BE2C (cell line): ENCODE measurements around the gene PTPRD.

Experiments
- DNase-seq: peaks from one replicate; pipeline ENCODE4 v3.0.0-alpha.2; 2020
- H3K27me3 ChIP-seq: fragments of 250-450 bp; sonication (Bioruptor Pico); 2 replicates; pipeline ENCODE4 v1.5.1; 2020; ENCODE audit warnings: mild to moderate bottlenecking
- H3K36me3 ChIP-seq: fragments of 250-450 bp; sonication (Bioruptor Pico); 2 replicates; pipeline ENCODE4 v1.5.1; 2020; ENCODE audit warnings: mild to moderate bottlenecking
- H3K4me1 ChIP-seq: fragments of 250-450 bp; sonication (Bioruptor Pico); 2 replicates; pipeline ENCODE4 v1.5.1; 2020
- H3K4me3 ChIP-seq: 2 replicates; pipeline ENCODE4 v1.5.1; 2011; ENCODE audit warnings: low read depth, low read length
- H3K9me3 ChIP-seq: fragments of 250-450 bp; sonication (Bioruptor Pico); 2 replicates; pipeline ENCODE4 v1.5.1; 2020
- TF ChIP-seq, protein P1 (sequence below): IDR thresholded peaks from 2 replicates; pipeline ENCODE4 v1.5.1; 2012; ENCODE audit warnings: mild to moderate bottlenecking, low read depth, low read length

The PTPRD gene

DNA sequence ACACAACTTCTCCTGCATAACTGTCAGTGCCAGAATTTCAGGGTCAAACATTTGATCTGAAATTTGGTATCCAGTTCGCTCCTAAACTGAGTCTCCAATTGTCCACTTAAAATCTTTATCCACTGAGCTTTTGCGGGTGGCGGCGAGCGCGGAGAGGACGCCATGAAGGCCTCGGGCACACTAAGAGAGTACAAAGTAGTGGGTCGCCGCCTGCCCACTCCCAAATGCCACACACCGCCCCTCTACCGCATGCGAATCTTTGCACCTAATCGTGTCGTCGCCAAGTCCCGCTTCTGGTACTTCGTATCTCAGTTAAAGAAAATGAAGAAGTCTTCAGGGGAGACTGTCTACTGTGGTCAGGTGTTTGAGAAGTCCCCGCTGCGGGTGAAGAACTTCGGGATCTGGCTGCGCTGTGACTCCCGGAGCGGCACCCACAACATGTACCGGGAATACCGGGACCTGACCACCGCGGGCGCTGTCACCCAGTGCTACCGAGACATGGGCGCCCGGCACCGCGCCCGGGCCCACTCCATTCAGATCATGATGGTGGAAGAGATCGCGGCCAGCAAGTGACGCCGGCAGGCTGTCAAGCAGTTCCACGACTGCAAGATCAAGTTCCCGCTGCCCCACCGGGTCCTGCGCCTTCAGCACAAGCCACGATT is 1899.5 kb downstream of the PTPRD start:
- TF ChIP-seq, protein P1, sequence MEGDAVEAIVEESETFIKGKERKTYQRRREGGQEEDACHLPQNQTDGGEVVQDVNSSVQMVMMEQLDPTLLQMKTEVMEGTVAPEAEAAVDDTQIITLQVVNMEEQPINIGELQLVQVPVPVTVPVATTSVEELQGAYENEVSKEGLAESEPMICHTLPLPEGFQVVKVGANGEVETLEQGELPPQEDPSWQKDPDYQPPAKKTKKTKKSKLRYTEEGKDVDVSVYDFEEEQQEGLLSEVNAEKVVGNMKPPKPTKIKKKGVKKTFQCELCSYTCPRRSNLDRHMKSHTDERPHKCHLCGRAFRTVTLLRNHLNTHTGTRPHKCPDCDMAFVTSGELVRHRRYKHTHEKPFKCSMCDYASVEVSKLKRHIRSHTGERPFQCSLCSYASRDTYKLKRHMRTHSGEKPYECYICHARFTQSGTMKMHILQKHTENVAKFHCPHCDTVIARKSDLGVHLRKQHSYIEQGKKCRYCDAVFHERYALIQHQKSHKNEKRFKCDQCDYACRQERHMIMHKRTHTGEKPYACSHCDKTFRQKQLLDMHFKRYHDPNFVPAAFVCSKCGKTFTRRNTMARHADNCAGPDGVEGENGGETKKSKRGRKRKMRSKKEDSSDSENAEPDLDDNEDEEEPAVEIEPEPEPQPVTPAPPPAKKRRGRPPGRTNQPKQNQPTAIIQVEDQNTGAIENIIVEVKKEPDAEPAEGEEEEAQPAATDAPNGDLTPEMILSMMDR = no peak
- DNase-seq = no peak
- H3K9me3 ChIP-seq = no peaks in the 10 kb centered on the region

DNA sequence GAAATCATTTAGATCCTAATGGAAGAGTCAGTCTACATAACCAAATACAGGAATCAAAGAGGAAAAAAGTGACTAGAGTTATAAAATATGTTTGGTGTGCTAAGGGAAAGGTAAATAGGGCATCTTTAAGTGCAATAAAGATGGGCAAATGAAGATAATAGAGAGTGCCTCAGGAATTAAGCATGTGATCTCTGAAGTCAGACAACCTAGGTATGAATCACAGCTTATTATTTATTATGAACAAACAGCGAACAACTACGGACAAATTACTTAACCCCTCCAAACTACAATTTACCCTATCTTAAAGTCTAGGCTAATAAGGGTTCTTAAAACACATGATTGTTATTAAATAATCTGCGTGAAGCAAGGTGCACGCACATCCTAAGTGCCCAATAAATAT is 1903.1 kb downstream of the PTPRD start:
- TF ChIP-seq, protein P1 = no peak
- no peaks in the 10 kb centered on the region for H3K27me3 ChIP-seq

More for the DNA sequence above, 1899.5 kb downstream of the PTPRD start:
- Histone ChIP-seq H3K36me3 (no peaks in the 10 kb centered on the region), H3K4me1 (no peaks in the 10 kb centered on the region), H3K4me3 (no peak overlapping the region), H3K27me3 (no peaks in the 10 kb centered on the region)

DNA sequence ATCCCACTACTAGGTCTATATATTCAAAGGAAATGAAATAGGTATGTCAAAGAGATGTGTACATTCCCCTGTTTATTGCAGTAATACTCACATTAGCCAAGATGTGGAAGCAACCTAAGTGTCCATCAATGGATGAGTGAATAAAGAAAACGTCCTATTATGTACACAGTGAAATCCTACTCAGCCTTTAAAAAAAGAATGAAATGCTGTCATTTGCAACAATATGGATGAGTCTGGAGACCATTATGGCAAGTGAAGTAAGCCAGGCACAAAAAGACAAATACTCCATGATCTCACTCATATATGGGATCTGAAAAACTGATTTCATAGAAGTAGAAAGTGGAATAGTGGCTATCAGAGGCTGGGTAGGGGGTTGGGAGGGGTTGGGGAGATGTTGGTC is 1904.1 kb downstream of the PTPRD start:
- TF ChIP-seq, protein P1 = no peak
- Histone ChIP-seq H3K36me3 (no peaks in the 10 kb centered on the region), H3K4me3 (no peak overlapping the region), H3K9me3 (no peaks in the 10 kb centered on the region), H3K4me1 (no peaks in the 10 kb centered on the region), H3K27me3 (no peaks in the 10 kb centered on the region)
- DNase-seq = no peak

More for the DNA sequence above, 1903.1 kb downstream of the PTPRD start:
- H3K4me1 ChIP-seq = no peaks in the 10 kb centered on the region
- no peaks in the 10 kb centered on the region for H3K36me3 ChIP-seq
- H3K9me3 ChIP-seq = no peaks in the 10 kb centered on the region
- H3K4me3 ChIP-seq = no peak overlapping the region
- no peak for DNase-seq

DNA sequence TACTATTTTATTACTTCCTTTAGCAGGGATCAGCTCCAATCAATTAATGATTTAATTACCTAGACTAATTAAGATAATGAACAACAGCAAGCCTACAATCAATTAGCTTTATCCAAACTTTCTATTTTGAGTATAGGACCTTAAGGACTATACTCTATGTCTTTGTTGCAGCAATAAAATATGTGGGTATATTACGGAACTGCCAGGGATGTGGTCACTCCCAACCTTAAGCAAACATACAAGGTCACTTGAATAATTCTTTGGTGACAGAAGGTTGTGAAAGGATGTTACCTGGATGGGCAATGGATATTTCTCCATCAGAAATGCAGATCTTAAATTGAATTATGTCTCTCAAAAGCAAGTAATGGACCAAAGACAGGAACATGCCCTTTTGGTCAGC is 1905.8 kb downstream of the PTPRD start:
- TF ChIP-seq, protein P1 = no peak
- no peak overlapping the region for H3K4me3 ChIP-seq
- no peaks in the 10 kb centered on the region for H3K27me3 ChIP-seq
- no peak for DNase-seq
- no peaks in the 10 kb centered on the region for H3K9me3 ChIP-seq
- H3K4me1 ChIP-seq = no peaks in the 10 kb centered on the region
- no peaks in the 10 kb centered on the region for H3K36me3 ChIP-seq

DNA sequence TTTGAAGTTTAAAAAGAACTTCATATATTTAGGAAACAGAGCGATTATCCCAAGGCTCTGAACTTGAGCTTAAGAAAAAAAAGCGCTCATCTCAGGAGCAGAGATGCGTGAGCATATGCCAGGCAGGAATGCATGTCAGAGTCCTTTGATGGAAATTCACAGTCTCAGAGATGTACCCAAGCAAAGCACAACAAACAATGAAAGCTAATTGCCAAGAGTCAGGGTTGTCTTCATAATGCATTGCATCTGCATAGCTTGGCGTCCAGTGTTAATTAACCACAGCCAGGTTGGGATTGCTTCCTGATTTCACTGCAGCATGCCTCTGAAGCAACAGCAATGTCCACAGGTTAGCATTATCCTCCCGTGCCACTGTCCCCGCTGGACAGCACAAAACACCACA is 1906.3 kb downstream of the PTPRD start:
- Histone ChIP-seq H3K4me3 (no peak overlapping the region), H3K4me1 (no peaks in the 10 kb centered on the region)
- TF ChIP-seq, protein P1 = no peak

DNA sequence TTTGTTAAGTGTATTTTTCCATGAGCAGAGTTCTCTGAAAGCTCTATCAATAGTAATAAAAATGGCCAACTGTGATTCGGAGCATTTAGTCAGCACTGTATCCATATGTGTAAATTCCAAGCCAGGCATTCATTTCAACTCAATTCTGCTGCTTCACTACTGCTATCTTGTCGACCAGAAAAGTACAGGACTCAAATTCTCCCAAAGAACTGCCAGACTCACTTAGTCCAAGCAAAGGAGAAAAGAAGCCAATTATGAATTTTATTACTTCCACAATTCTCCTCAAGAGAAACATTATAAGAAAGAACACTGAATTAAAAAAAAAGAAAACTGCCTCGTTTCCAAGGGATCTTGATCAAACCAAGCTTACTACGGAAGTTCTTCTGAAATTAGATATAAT is 1906.9 kb downstream of the PTPRD start:
- no peak for DNase-seq
- Histone ChIP-seq H3K4me1 (no peaks in the 10 kb centered on the region), H3K9me3 (no peaks in the 10 kb centered on the region), H3K27me3 (no peaks in the 10 kb centered on the region), H3K4me3 (no peak overlapping the region), H3K36me3 (no peaks in the 10 kb centered on the region)
- TF ChIP-seq, protein P1 = no peak

More for the DNA sequence above, 1906.3 kb downstream of the PTPRD start:
- Histone ChIP-seq H3K9me3 (no peaks in the 10 kb centered on the region), H3K27me3 (no peaks in the 10 kb centered on the region), H3K36me3 (no peaks in the 10 kb centered on the region)
- DNase-seq = no peak
